GM12878 (cell line): ENCODE measurements around the gene DLD. TPM values are rescaled to one million over a fixed set of nuclear protein-coding genes. Genes with fewer than 3 reads are reported as not detected.
"Not testable (repeated sequence)": the region's sequence is repeated elsewhere in the genome, so short reads cannot be mapped to it uniquely, and the experiment has no call there.

ENCODE experiments used
- ATAC-seq: fragments of 200-7000 bp; cut with Tn5 transposase; 3 replicates; pipeline ENCODE4 v1.9.1; 2020; ENCODE audit warnings: mild to moderate bottlenecking, moderate library complexity
- BruUV-seq: library from RNA; stranded (reverse); fragments of 400-500 nt; replicated peaks from 2 replicates; lab custom pipeline; 2021; lab: Mats Ljungman, UMichigan
- CTCF ChIA-PET: fragments of 300-600 bp; sonication (Branson Sonifier 250); formaldehyde crosslinking; extraction: SDS; loops from one replicate; lab custom pipeline; 2021; ENCODE audit warnings: inconsistent platforms; lab: Yijun Ruan, JAX
- POLR2A ChIA-PET: fragments of 350-600 bp; formaldehyde crosslinking; extraction: SDS; loops from one replicate; lab custom pipeline; 2021; ENCODE audit warnings: inconsistent platforms; lab: Charles Lee
- RAD21 ChIA-PET: fragments of 300-600 bp; sonication (Branson Sonifier 250); formaldehyde crosslinking; loops from one replicate; lab custom pipeline; 2023; ENCODE audit warnings: antibody characterized with exemption; ENCODE audit not compliant: unreplicated experiment; lab: Charles Lee
- SMC1A ChIA-PET: fragments of 300-600 bp; sonication (Branson Sonifier 250); formaldehyde crosslinking; loops from one replicate; lab custom pipeline; 2023; ENCODE audit not compliant: unreplicated experiment, uncharacterized antibody; lab: Charles Lee
- DNase-seq: peaks from one replicate; pipeline ENCODE4 v3.0.0-alpha.2; 2011; ENCODE audit warnings: low read depth, low spot score
- FAIRE-seq: peaks from 3 replicates; lab custom pipeline; 2011; peaks lifted over from hg19 to GRCh38; lab: Jason Lieb, UNC
- H2AFZ ChIP-seq: 2 replicates; pipeline ENCODE4 v1.6.0; 2011; ENCODE audit warnings: low read depth, low read length, control low read depth; ENCODE audit not compliant: control insufficient read depth
- H3K27ac ChIP-seq: 2 replicates; pipeline ENCODE4 v1.5.1; 2011; ENCODE audit warnings: control low read depth; ENCODE audit not compliant: control insufficient read depth, insufficient read depth
- H3K27me3 ChIP-seq, 2 experiments: replicated peaks in 1 of 2; 2 replicates each; pipeline versions ENCODE4 v1.6.0 to v1.6.1; 2011; ENCODE audit warnings: low read length in 1 of 2; ENCODE audit not compliant: control insufficient read depth in 2 of 2, insufficient read depth in 2 of 2
- H3K36me3 ChIP-seq, 2 experiments: 2 replicates each; pipeline ENCODE4 v1.5.1; 2011; ENCODE audit warnings: low read length in 1 of 2; ENCODE audit not compliant: control insufficient read depth in 2 of 2, insufficient read depth in 2 of 2
- H3K4me1 ChIP-seq: 2 replicates; pipeline ENCODE4 v1.6.1; 2011; ENCODE audit warnings: mild to moderate bottlenecking, low read length, moderate library complexity, mixed read lengths; ENCODE audit not compliant: control insufficient read depth, insufficient read depth
- H3K4me2 ChIP-seq: 2 replicates; pipeline ENCODE4 v1.6.0; 2011; ENCODE audit warnings: control low read depth; ENCODE audit not compliant: control insufficient read depth, insufficient read depth
- H3K4me3 ChIP-seq: fragments of 200-600 bp; sonication (generic); 2 replicates; pipeline ENCODE4 v1.5.1; 2016
- H3K79me2 ChIP-seq: 2 replicates; pipeline ENCODE4 v1.6.0; 2011; ENCODE audit warnings: low read length; ENCODE audit not compliant: control insufficient read depth, insufficient read depth
- H3K9ac ChIP-seq: 2 replicates; pipeline ENCODE4 v1.8.0; 2011; ENCODE audit warnings: low read length, control low read depth, mixed read lengths; ENCODE audit not compliant: control insufficient read depth, insufficient read depth
- H3K9me3 ChIP-seq: replicated peaks from 3 replicates; pipeline ENCODE4 v1.5.1; 2011; ENCODE audit warnings: mild to moderate bottlenecking, low read length; ENCODE audit not compliant: control insufficient read depth, insufficient read depth
- H4K20me1 ChIP-seq: 2 replicates; pipeline ENCODE4 v1.6.0; 2011; ENCODE audit not compliant: control insufficient read depth, insufficient read depth
- CUX1 ChIP-seq: IDR thresholded peaks from 2 replicates; pipeline ENCODE4 v1.6.1; 2012; ENCODE audit warnings: improper control_type of control experiment, low read depth, low read length; ENCODE audit not compliant: insufficient replicate concordance
- NR2F1 ChIP-seq: fragments of 450-650 bp; conservative IDR thresholded peaks from 2 replicates; pipeline ENCODE4 v1.6.1; 2017; ENCODE audit warnings: mild to moderate bottlenecking
- POLR2A ChIP-seq: IDR thresholded peaks from 2 replicates; pipeline ENCODE4 v1.6.1; 2011; ENCODE audit warnings: low read depth, mild to moderate bottlenecking, low read length
- WGBS: methylation state at CpG from one replicate; pipeline ENCODE4 v1.1.6; 2016; ENCODE audit warnings: low lambda C conversion rate; ENCODE audit not compliant: insufficient replicate concordance, insufficient coverage; ENCODE audit errors: missing lambda C conversion rate; 5-methylcytosine and 5-hydroxymethylcytosine counted together
- in situ Hi-C: fragments of 300-500 bp; cut with MboI; formaldehyde crosslinking; loops from 9 replicates; pipeline ENCODE4 v1.14.3; 2018; ENCODE audit warnings: mixed read lengths
- intact Hi-C: fragments of 100-400 bp; cut with micrococcal nuclease; formaldehyde crosslinking; loops from one replicate; pipeline ENCODE4 v1.14.2; 2022; ENCODE audit not compliant: unreplicated experiment
- polyA plus RNA-seq, 11 experiments: library from polyadenylated mRNA; depleted of rRNA in 4 of 11; unstranded in 6 of 11; stranded (reverse) in 5 of 11; fragments of >200 nt; fragmentation: Nextera tagmentation in 4 of 11; fragmentation: Illumina TruSeq in 1 of 11; extraction: Ambion mirVana in 4 of 11; extraction: Trizol in 1 of 11; gene quantifications; 1 replicate in 1 of 11; 2 replicates in 10 of 11; pipeline versions ENCODE4 v1.2.1 to v1.2.3, GENCODE V29; 2011 to 2016; ENCODE audit warnings: inconsistent platforms in 2 of 11, missing spikeins in 2 of 11, low read depth in 1 of 11
- total RNA-seq, 4 experiments: library from RNA; depleted of rRNA in 3 of 4; stranded (reverse); fragments of >200 nt in 3 of 4; fragmentation: Illumina TruSeq in 1 of 4; extraction: Trizol in 1 of 4; gene quantifications; 2 replicates each; pipeline versions ENCODE4 v1.2.1 to v1.2.3, GENCODE V29; 2013 to 2021

The DLD gene
- total and polyA plus RNA-seq, 10 of the 15 experiments (the other 5 are each of a cell fraction or from before 2014, with no cell fraction given) = 62.7 to 314 (median 161) TPM

GRCh38 chr7:107920048-107920772, 29.2 kb downstream of the DLD start:
- RAD21 ChIA-PET = interaction anchor here (1.7 kb wide), 1 partner anchor 22 kb away, joined by 3 read pairs; no protein-coding TSS in a partner anchor
- Histone ChIP-seq H3K36me3 (peaks cover 6 to 19% of the 10 kb centered on the region in 2 experiments), H3K27me3 (no peaks in the 10 kb centered on the region), H3K9me3 (no peaks in the 10 kb centered on the region; the same call in 2 of the 3 replicates), H4K20me1 (no peaks in the 10 kb centered on the region), H3K79me2 (no peaks in the 10 kb centered on the region), H2AFZ (no peak overlapping the region), H3K4me2 (no peak overlapping the region), H3K9ac (no peak overlapping the region), H3K4me3 (no peak overlapping the region), H3K27ac (no peak overlapping the region), H3K4me1 (peaks cover 26% of the 10 kb centered on the region)
- BruUV-seq = no TSS peak
- TF ChIP-seq CUX1 (no peak), NR2F1 (peak; percentile 68), POLR2A (no peak)
- FAIRE-seq (no peak), ATAC-seq (no peak; the same call in 1 of the 3 replicates), DNase-seq (no peak)
- 8% methylated on average over 1 of the region's 1 CpG for WGBS
- in situ Hi-C loops (no loop called here), intact Hi-C loops (no loop called here)
- POLR2A ChIA-PET = interaction anchor here (1.1 kb wide), 1 partner anchor 21 kb away, joined by 3 read pairs; no protein-coding TSS in a partner anchor
- SMC1A ChIA-PET = interaction anchor here (1.5 kb wide), 2 partner anchors 10 kb away, joined by 5 to 7 read pairs; no protein-coding TSS in a partner anchor
- CTCF ChIA-PET = interaction anchor here (0.7 to 1.1 kb wide), 2 partner anchors 9 to 226 kb away, joined by 3 to 4 read pairs; no protein-coding TSS in a partner anchor

- H3K79me2 ChIP-seq, H3K27me3 ChIP-seq, ATAC-seq, in situ Hi-C loops, H4K20me1 ChIP-seq, RAD21 ChIA-PET, H3K9me3 ChIP-seq, intact Hi-C loops, H3K4me2 ChIP-seq, DNase-seq, BruUV-seq, H2AFZ ChIP-seq, POLR2A ChIA-PET, H3K4me3 ChIP-seq, H3K9ac ChIP-seq, FAIRE-seq, H3K27ac ChIP-seq: not testable (repeated sequence)
- ChIA-PET CTCF (interaction anchor here (0.6 kb wide), 1 partner anchor 1050 kb away, joined by 3 read pairs; no protein-coding TSS in a partner anchor), SMC1A (interaction anchor here (1.3 to 1.5 kb wide), 2 partner anchors 8 to 30 kb away, joined by 3 to 7 read pairs; partner anchors contain the start of gene DLD)
- 50% methylated on average over 2 of the region's 2 CpGs for WGBS
- H3K36me3 ChIP-seq = peaks cover 6 to 25% of the 10 kb centered on the region in 2 experiments
- H3K4me1 ChIP-seq = peaks cover 26% of the 10 kb centered on the region
Observed at GRCh38 chr7:107921826-107922225, 30.8 kb downstream of the DLD start.
